Stimulated activated naive CD8-positive, alpha-beta T cell treated with anti-CD3 and anti-CD28 coated beads, Interleukin-15, Interleukin-2, amounts not matched to agents 100 ng/mL and 50 ng/mL, for 24 hours (primary cell): ENCODE results near the gene ZNF557.
"Not testable (repeated sequence)": the region's sequence is repeated elsewhere in the genome, so short reads cannot be mapped to it uniquely, and the experiment has no call there.

Source experiments
- H3K27ac Mint-ChIP-seq: one replicate; pipeline ENCODE4 v1.8.0; 2021; ENCODE audit warnings: mild to moderate bottlenecking, mixed read lengths
- H3K27me3 Mint-ChIP-seq: one replicate; pipeline ENCODE4 v1.8.0; 2021; ENCODE audit warnings: mixed read lengths
- H3K36me3 Mint-ChIP-seq: one replicate; pipeline ENCODE4 v1.8.0; 2021; ENCODE audit warnings: low read depth, mixed read lengths
- H3K4me1 Mint-ChIP-seq: one replicate; pipeline ENCODE4 v1.8.0; 2021; ENCODE audit warnings: low read depth, mixed read lengths
- H3K4me3 Mint-ChIP-seq: one replicate; pipeline ENCODE4 v1.8.0; 2021; ENCODE audit warnings: mild to moderate bottlenecking, mixed read lengths
- H3K9me3 Mint-ChIP-seq: one replicate; pipeline ENCODE4 v1.8.0; 2021; ENCODE audit warnings: mixed read lengths

ZNF557 gene

DNA sequence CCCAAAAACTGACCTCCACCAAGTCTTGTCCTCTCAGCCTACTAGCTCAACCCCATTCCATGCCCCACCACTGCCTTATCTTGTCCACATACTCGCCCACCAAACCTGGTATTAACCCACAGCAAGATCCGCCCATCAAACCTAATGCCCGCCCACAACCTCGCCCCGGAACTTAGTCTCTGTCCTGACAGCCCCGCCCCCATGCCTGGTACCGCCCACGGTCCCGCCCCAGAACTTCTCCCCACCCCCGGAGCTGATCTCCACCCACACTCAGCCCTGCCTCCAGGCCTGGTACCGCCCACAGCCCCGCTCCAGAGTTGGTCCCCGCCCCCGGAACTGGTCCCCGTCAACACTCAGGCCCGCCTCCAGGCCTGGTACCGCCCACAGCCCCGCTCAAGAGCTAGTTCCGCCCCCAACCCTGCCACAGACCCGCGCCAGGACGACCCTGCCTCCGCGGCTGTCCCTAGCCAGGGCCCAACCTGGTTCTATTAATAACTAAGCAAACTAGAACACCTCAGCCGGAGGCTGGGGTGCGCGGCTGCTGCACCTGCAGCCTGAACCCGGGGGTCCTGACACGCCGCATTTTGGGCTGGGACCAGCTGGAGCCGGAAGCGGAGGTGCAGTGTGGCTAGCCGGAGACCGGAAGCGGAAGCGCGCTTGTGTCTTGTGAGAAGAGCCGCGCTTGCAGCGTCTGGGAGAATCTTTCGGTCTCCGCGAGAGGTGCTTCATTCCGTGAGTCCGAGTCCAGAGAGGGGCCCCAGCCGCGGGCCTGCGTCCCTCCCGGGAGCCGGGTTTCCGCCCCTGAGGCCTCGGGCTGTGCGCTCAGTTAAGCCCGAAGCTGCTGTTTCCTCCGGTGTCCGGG, at the start of gene ZNF557:
TSS of gene ZNF557 (plus strand) at position 662 of the 862 bp plus-strand sequence. CDS start 5,372 bp downstream, outside the sequence.
- Mint-ChIP-seq H3K27me3 (no peaks in the 10 kb centered on the region), H3K36me3 (peaks cover 27% of the 10 kb centered on the region), H3K4me1 (peaks cover 28% of the 10 kb centered on the region), H3K27ac (peak within 1 kb of the TSS; percentile 85), H3K9me3 (no peaks in the 10 kb centered on the region), H3K4me3 (peak within 1 kb of the TSS; percentile 95)

DNA sequence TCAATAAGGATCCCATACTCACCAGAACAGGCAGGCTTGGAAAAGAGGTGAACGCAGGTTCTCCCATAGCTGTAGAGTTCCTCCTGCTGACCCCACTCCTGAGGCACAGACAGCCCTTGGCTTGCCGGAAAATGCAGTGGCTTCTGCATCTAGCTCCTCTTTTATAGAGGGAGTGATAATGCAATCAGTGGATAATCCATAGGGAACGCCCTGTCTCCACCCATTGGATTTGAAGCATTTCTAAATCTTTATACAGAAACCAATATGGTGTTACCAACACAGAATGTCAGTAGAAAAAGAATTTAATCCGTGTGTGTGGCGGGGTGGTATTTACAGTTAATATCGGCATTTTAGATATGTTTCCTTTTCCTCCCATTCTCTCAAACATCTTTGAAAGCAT, 48.2 kb upstream of the ZNF557 start, which contains the start of gene MBD3L2B:
TSS of gene MBD3L2B (minus strand) at position 101 of the 400 bp plus-strand sequence. CDS start at position 67, 34 bp downstream.
- not testable (repeated sequence) for H3K27ac Mint-ChIP-seq, H3K36me3 Mint-ChIP-seq, H3K4me3 Mint-ChIP-seq, H3K9me3 Mint-ChIP-seq, H3K4me1 Mint-ChIP-seq, H3K27me3 Mint-ChIP-seq

DNA sequence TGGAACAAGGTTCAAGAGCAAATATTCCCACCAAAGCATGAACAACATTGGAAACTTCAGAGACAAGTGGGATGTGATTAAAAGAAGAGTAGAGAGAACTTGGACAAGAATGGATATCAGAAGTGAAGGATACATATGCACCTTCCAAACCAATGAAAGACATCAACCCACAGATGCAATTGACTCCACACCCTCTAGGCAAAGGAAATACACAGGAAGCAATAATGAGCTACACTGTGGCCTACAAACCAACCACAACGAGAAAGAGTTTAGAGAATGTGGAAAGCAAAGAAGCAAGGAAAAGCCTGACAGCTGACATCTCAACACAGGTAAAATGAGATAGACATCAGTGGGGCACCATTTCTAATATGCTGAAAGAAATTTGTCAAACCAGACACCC, 40.7 kb upstream of the ZNF557 start:
- not testable (repeated sequence) for H3K4me3 Mint-ChIP-seq, H3K27ac Mint-ChIP-seq, H3K4me1 Mint-ChIP-seq, H3K9me3 Mint-ChIP-seq, H3K36me3 Mint-ChIP-seq, H3K27me3 Mint-ChIP-seq

DNA sequence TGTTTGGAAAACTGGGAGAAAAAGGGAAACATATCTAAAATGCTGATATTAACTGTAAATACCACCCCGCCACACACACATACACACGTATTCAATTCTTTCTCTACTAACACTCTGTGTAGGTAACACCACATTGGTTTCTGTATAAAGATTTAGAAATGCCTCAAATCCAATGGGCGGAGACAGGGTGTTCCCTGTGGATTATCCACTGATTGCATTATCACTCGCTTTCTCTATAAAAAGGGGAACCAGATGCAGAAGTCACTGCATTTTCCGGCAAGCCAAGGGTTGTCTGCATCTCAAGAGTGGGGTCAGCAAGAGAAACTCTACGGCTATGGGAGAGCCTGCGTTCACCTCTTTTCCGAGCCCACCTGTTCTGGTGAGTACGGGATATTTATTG, 39.2 kb upstream of the ZNF557 start, which contains the start of gene MBD3L5:
TSS of gene MBD3L5 (plus strand) at position 301 of the 400 bp plus-strand sequence. CDS start at position 335, 34 bp downstream.
- H3K4me1 Mint-ChIP-seq, H3K27ac Mint-ChIP-seq, H3K36me3 Mint-ChIP-seq, H3K27me3 Mint-ChIP-seq, H3K9me3 Mint-ChIP-seq, H3K4me3 Mint-ChIP-seq: not testable (repeated sequence)

DNA sequence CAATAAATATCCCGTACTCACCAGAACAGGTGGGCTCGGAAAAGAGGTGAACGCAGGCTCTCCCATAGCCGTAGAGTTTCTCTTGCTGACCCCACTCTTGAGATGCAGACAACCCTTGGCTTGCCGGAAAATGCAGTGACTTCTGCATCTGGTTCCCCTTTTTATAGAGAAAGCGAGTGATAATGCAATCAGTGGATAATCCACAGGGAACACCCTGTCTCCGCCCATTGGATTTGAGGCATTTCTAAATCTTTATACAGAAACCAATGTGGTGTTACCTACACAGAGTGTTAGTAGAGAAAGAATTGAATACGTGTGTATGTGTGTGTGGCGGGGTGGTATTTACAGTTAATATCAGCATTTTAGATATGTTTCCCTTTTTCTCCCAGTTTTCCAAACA, 29.4 kb upstream of the ZNF557 start, which contains the start of gene MBD3L4:
TSS of gene MBD3L4 (minus strand) at position 101 of the 400 bp plus-strand sequence. CDS start at position 66, 35 bp downstream.
- not testable (repeated sequence) for H3K4me1 Mint-ChIP-seq, H3K27ac Mint-ChIP-seq, H3K27me3 Mint-ChIP-seq, H3K4me3 Mint-ChIP-seq, H3K9me3 Mint-ChIP-seq, H3K36me3 Mint-ChIP-seq

DNA sequence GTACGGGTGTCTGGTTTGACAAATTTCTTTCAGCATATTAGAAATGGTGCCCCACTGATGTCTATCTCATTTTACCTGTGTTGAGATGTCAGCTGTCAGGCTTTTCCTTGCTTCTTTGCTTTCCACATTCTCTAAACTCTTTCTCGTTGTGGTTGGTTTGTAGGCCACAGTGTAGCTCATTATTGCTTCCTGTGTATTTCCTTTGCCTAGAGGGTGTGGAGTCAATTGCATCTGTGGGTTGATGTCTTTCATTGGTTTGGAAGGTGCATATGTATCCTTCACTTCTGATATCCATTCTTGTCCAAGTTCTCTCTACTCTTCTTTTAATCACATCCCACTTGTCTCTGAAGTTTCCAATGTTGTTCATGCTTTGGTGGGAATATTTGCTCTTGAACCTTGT, 27.9 kb upstream of the ZNF557 start:
- H3K27me3 Mint-ChIP-seq, H3K4me3 Mint-ChIP-seq, H3K36me3 Mint-ChIP-seq, H3K4me1 Mint-ChIP-seq, H3K9me3 Mint-ChIP-seq, H3K27ac Mint-ChIP-seq: not testable (repeated sequence)

DNA sequence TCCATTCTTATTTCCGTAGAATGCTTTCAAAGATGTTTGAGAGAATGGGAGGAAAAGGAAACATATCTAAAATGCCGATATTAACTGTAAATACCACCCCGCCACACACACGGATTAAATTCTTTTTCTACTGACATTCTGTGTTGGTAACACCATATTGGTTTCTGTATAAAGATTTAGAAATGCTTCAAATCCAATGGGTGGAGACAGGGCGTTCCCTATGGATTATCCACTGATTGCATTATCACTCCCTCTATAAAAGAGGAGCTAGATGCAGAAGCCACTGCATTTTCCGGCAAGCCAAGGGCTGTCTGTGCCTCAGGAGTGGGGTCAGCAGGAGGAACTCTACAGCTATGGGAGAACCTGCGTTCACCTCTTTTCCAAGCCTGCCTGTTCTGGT, 20.5 kb upstream of the ZNF557 start, which contains the start of gene MBD3L2:
TSS of gene MBD3L2 (plus strand) at position 301 of the 400 bp plus-strand sequence. CDS start at position 354, 53 bp downstream.
- not testable (repeated sequence) for H3K4me3 Mint-ChIP-seq, H3K9me3 Mint-ChIP-seq, H3K36me3 Mint-ChIP-seq, H3K4me1 Mint-ChIP-seq, H3K27me3 Mint-ChIP-seq, H3K27ac Mint-ChIP-seq

DNA sequence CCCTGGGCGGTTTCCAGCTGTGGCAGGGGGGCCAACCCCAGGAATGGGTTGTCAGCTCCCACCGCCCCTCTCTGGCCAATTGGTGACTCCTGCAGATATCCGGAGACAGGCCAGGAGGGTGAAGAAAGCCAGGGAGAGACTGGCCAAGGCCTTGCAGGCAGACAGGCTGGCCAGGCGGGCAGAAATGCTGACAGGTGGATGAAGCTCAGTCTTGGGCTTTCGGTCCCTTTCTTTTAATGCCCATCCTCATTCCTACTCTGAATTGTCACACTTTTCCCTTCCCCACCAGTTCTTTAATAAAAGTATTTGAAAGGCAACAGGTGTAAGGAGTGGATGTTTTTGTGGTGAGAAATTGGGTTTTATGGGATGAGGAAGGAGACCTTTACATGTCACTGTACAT, 18.1 kb upstream of the ZNF557 start:
- not testable (repeated sequence) for H3K27me3 Mint-ChIP-seq, H3K9me3 Mint-ChIP-seq, H3K36me3 Mint-ChIP-seq, H3K4me1 Mint-ChIP-seq, H3K27ac Mint-ChIP-seq, H3K4me3 Mint-ChIP-seq

DNA sequence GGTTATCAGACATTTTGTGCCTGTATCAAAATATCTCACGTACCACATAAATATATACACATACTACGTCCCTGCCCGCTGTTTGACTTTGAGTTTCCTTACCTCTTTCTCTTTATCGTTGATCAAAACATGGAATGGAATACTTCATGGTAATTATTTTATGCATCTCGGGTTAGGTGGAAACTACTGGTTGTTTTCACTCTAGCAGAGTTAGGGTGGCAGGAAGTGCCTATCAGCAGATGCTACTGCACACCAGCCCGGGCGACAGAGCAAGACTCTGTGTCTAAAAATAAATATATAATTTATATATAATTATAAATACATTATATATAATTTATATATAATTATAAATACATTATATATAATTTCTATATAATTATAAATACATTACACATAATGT, 16.6 kb upstream of the ZNF557 start:
- not testable (repeated sequence) for H3K27me3 Mint-ChIP-seq, H3K4me1 Mint-ChIP-seq, H3K9me3 Mint-ChIP-seq, H3K36me3 Mint-ChIP-seq, H3K4me3 Mint-ChIP-seq, H3K27ac Mint-ChIP-seq

DNA sequence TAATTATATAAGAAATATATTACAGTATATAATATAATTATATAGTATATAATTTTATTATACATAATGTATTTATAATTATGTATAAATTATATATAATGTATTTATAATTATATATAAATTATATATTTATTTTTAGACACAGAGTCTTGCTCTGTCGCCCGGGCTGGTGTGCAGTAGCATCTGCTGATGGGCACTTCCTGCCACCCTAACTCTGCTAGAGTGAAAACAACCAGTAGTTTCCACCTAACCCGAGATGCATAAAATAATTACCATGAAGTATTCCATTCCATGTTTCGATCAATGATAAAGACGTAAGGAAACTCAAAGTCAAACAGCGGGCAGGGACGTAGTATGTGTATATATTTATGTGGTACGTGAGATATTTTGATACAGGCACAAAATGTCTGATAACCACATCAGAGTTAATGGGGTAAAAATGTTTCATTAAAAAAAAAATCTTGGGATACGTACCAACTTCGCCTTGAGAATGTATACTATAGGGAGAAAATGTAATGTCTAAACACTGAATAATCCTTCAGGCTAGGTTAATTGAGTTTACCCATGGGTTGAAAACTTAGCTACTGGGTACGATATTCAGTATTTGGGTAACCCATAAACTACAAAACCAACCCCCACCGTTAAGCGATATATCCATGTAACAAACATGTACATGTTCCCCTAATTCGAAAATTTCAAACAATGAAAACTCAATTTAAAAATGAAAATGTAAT, 14.7 kb upstream of the ZNF557 start:
- H3K4me3 Mint-ChIP-seq, H3K9me3 Mint-ChIP-seq, H3K4me1 Mint-ChIP-seq, H3K27ac Mint-ChIP-seq, H3K27me3 Mint-ChIP-seq, H3K36me3 Mint-ChIP-seq: not testable (repeated sequence)

DNA sequence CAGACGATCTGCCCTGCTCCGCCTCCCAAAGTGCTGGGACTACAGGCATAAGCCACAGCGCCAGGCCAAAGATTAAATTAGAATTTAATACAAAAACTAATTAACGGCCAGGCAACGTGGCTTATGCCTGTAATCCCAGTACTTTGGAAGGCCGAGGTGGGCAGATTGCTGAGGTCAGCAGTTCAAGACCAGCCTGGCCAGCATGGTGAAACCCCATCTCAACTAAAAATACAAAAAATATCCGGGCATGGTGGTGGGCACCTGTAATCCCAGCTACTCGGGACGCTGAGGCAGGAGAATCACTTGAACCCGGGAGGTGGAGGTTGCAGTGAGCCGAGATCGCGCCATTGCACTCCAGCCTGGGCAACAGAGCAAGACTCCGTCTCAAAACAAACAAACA, 13.8 kb upstream of the ZNF557 start:
- not testable (repeated sequence) for H3K27ac Mint-ChIP-seq, H3K36me3 Mint-ChIP-seq, H3K27me3 Mint-ChIP-seq, H3K4me1 Mint-ChIP-seq, H3K4me3 Mint-ChIP-seq, H3K9me3 Mint-ChIP-seq

DNA sequence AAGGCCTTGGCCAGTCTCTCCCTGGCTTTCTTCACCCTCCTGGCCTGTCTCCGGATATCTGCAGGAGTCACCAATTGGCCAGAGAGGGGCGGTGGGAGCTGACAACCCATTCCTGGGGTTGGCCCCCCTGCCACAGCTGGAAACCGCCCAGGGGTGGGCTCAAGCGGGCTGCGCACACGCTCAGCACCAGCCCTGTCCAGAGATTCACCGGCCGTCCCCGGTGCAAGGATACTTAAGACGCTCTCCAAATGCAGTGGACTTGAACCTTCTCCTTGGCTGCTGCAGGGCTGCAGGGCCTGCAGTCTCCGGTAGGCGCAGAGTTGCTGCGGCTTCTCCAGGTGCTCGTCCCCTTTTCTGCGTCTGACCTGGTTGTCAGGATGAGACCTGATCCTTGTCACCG, 13.1 kb upstream of the ZNF557 start:
- not testable (repeated sequence) for H3K4me1 Mint-ChIP-seq, H3K36me3 Mint-ChIP-seq, H3K27me3 Mint-ChIP-seq, H3K9me3 Mint-ChIP-seq, H3K4me3 Mint-ChIP-seq, H3K27ac Mint-ChIP-seq

DNA sequence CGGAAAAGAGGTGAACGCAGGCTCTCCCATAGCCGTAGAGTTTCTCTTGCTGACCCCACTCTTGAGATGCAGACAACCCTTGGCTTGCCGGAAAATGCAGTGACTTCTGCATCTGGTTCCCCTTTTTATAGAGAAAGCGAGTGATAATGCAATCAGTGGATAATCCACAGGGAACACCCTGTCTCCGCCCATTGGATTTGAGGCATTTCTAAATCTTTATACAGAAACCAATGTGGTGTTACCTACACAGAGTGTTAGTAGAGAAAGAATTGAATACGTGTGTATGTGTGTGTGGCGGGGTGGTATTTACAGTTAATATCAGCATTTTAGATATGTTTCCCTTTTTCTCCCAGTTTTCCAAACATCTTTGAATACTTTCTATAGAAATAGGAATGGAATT, 10.9 kb upstream of the ZNF557 start, which contains the start of gene MBD3L3:
TSS of gene MBD3L3 (minus strand) at position 101 of the 400 bp plus-strand sequence. CDS start at position 30, 71 bp downstream.
- H3K36me3 Mint-ChIP-seq, H3K27ac Mint-ChIP-seq, H3K27me3 Mint-ChIP-seq, H3K4me3 Mint-ChIP-seq, H3K4me1 Mint-ChIP-seq, H3K9me3 Mint-ChIP-seq: not testable (repeated sequence)

DNA sequence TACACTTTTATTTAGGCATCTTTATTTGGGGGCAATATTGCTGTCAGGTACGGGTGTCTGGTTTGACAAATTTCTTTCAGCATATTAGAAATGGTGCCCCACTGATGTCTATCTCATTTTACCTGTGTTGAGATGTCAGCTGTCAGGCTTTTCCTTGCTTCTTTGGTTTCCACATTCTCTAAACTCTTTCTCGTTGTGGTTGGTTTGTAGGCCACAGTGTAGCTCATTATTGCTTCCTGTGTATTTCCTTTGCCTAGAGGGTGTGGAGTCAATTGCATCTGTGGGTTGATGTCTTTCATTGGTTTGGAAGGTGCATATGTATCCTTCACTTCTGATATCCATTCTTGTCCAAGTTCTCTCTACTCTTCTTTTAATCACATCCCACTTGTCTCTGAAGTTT, 9.5 kb upstream of the ZNF557 start:
- H3K4me1 Mint-ChIP-seq: not testable (repeated sequence)

DNA sequence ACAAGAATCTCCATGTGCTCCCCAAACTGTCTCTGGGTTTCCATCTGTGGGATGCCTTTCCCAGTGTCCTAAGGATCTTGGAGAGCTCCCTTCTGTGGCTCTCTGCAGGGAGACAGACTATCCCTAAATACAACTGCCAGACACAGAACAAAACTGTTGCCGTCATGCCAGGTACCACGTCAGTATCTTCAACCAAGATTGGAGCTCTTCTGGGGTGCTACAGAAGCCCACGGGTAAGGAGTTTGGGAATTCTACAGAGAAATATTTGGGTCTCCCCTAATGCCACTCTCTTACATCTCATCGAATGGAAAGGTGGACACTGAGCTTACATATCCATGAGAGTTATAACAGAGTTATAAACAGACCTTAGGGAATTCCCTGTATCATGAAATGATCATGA, 6.2 kb upstream of the ZNF557 start:
- no peak overlapping the region for H3K4me3 Mint-ChIP-seq

More for the DNA sequence above, 9.5 kb upstream of the ZNF557 start:
- not testable (repeated sequence) for H3K4me3 Mint-ChIP-seq, H3K9me3 Mint-ChIP-seq, H3K27me3 Mint-ChIP-seq, H3K36me3 Mint-ChIP-seq, H3K27ac Mint-ChIP-seq

More for the DNA sequence above, 6.2 kb upstream of the ZNF557 start:
- H3K9me3 Mint-ChIP-seq: no peaks in the 10 kb centered on the region
- H3K4me1 Mint-ChIP-seq: no peaks in the 10 kb centered on the region
- H3K27me3 Mint-ChIP-seq: no peaks in the 10 kb centered on the region
- no peaks in the 10 kb centered on the region for H3K36me3 Mint-ChIP-seq
- no peak overlapping the region for H3K27ac Mint-ChIP-seq
